PC-3 (cell line): ENCODE data around the gene BLNK.

Source experiments
- CTCF ChIP-seq: fragments of 300-600 bp; sonication (generic); conservative IDR thresholded peaks from 2 replicates; pipeline ENCODE4 v1.5.1; 2017; ENCODE audit warnings: antibody characterized with exemption, low read depth, mild to moderate bottlenecking, low read length
- EZH2 ChIP-seq: fragments of 300-600 bp; sonication (generic); IDR thresholded peaks from one replicate; pipeline ENCODE4 v1.6.1; 2017; ENCODE audit warnings: antibody characterized with exemption, mild to moderate bottlenecking, low read length; ENCODE audit not compliant: unreplicated experiment

DNA sequence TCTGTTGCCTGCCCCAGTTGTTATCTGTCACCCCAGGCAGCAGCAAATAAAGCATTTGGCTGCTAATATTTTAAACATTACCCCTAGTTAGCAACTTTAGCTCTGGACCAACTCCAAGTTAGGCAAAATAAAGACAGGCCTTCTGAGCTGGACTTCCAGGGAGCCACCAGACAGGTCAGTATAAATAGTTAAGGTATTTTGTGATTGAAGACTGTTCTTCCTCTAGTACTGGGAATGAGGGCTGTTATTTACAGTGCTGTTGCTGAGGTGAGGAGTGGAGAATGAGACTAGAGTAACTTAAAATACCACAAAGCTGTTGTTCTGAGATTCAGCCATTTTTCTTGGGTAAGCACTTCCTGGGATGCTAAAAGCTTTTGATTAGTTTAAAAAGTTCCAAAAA is 101.1 kb downstream of the BLNK start:
- TF ChIP-seq CTCF, result no peak
- TF ChIP-seq EZH2, result no peak
